IMR-90 (cell line): ENCODE results near the gene BEST1. TPM values are rescaled to one million over a fixed set of nuclear protein-coding genes. Genes with fewer than 3 reads are reported as not detected.

Experiments
- ATAC-seq: fragments of 200-7000 bp; cut with Tn5 transposase; 2 replicates; pipeline ENCODE4 v1.9.1; 2020; ENCODE audit warnings: low read depth, mild to moderate bottlenecking, moderate library complexity
- BruUV-seq: library from RNA; stranded (reverse); fragments of 400-500 nt; replicated peaks from 2 replicates; lab custom pipeline; 2021; lab: Mats Ljungman, UMichigan
- CTCF ChIA-PET: fragments of 300-600 bp; formaldehyde crosslinking; extraction: SDS; loops from one replicate; lab custom pipeline; 2021; ENCODE audit warnings: antibody characterized with exemption; lab: Yijun Ruan, JAX
- POLR2A ChIA-PET: fragments of 300-600 bp; sonication (Branson Sonifier 250); formaldehyde crosslinking; loops from one replicate; lab custom pipeline; 2022; ENCODE audit warnings: antibody characterized with exemption; ENCODE audit not compliant: unreplicated experiment; lab: Charles Lee
- DNase-seq: peaks from one replicate; pipeline ENCODE4 v3.0.0; 2013
- H2AFZ ChIP-seq: replicated peaks from 2 replicates; pipeline ENCODE3; 2013; ENCODE audit warnings: low read length, mild to moderate bottlenecking; ENCODE audit not compliant: poor library complexity
- H2AK5ac ChIP-seq: 2 replicates; pipeline ENCODE4 v1.6.1; 2013; ENCODE audit warnings: low read depth, low read length, inconsistent platforms
- H2AK9ac ChIP-seq: replicated peaks from 2 replicates; pipeline ENCODE3; 2013; ENCODE audit warnings: mild to moderate bottlenecking, low read depth, low read length, moderate library complexity; ENCODE audit not compliant: poor library complexity
- H2BK120ac ChIP-seq: 2 replicates; pipeline ENCODE4 v1.6.1; 2013; ENCODE audit warnings: low read depth, low read length, inconsistent platforms
- H2BK15ac ChIP-seq: 3 replicates; pipeline ENCODE4 v1.6.1; 2013; ENCODE audit warnings: low read depth, low read length, inconsistent platforms
- H2BK20ac ChIP-seq: 2 replicates; pipeline ENCODE4 v1.6.1; 2013; ENCODE audit warnings: low read depth, mild to moderate bottlenecking, inconsistent platforms, low read length, moderate library complexity
- H2BK5ac ChIP-seq: 2 replicates; pipeline ENCODE4 v1.6.1; 2013; ENCODE audit warnings: mild to moderate bottlenecking, low read depth, low read length, inconsistent platforms; ENCODE audit not compliant: poor library complexity, severe bottlenecking
- H3K14ac ChIP-seq: replicated peaks from 2 replicates; pipeline ENCODE4 v1.6.1; 2013; ENCODE audit warnings: low read depth, low read length, inconsistent platforms
- H3K18ac ChIP-seq: 2 replicates; pipeline ENCODE4 v1.6.1; 2013; ENCODE audit warnings: low read depth, low read length, control low read depth
- H3K23ac ChIP-seq: 2 replicates; pipeline ENCODE4 v1.6.1; 2013; ENCODE audit warnings: low read depth, low read length, inconsistent platforms
- H3K27ac ChIP-seq: 2 replicates; pipeline ENCODE4 v1.5.1; 2013; ENCODE audit warnings: mild to moderate bottlenecking, control low read depth, low read length; ENCODE audit not compliant: insufficient read depth
- H3K27me3 ChIP-seq: 2 replicates; pipeline ENCODE4 v1.6.1; 2013; ENCODE audit warnings: low read length; ENCODE audit not compliant: control insufficient read depth, insufficient read depth
- H3K36me3 ChIP-seq: 2 replicates; pipeline ENCODE4 v1.6.1; 2013; ENCODE audit warnings: low read length, mixed read lengths; ENCODE audit not compliant: control insufficient read depth, insufficient read depth
- H3K4ac ChIP-seq: 2 replicates; pipeline ENCODE4 v1.6.1; 2013; ENCODE audit warnings: low read depth, low read length, inconsistent platforms
- H3K4me1 ChIP-seq: 2 replicates; pipeline ENCODE4 v1.6.1; 2013; ENCODE audit warnings: low read length, mixed read lengths; ENCODE audit not compliant: control insufficient read depth, insufficient read depth
- H3K4me2 ChIP-seq: 2 replicates; pipeline ENCODE4 v1.6.1; 2013; ENCODE audit warnings: low read depth, mild to moderate bottlenecking, control low read depth, low read length, moderate library complexity
- H3K4me3 ChIP-seq: 2 replicates; pipeline ENCODE4 v1.5.1; 2013; ENCODE audit warnings: low read depth, mild to moderate bottlenecking, control low read depth, low read length, moderate library complexity; ENCODE audit not compliant: insufficient read depth
- H3K56ac ChIP-seq: 2 replicates; pipeline ENCODE4 v1.6.1; 2013; ENCODE audit warnings: low read length, inconsistent platforms; ENCODE audit not compliant: insufficient read depth; ENCODE audit errors: extremely low read depth
- H3K79me1 ChIP-seq, 2 experiments: 2 replicates each; pipeline ENCODE4 v1.6.1; 2013; ENCODE audit warnings: low read length in 2 of 2, inconsistent platforms in 1 of 2, low read depth in 1 of 2
- H3K9ac ChIP-seq: 2 replicates; pipeline ENCODE4 v1.6.1; 2013; ENCODE audit warnings: low read depth, low read length, control low read depth
- H3K9me1 ChIP-seq: 2 replicates; pipeline ENCODE4 v1.6.1; 2013; ENCODE audit warnings: low read length, inconsistent platforms; ENCODE audit not compliant: insufficient read depth
- H3K9me3 ChIP-seq: 2 replicates; pipeline ENCODE4 v1.6.1; 2013; ENCODE audit warnings: low read length; ENCODE audit not compliant: control insufficient read depth, insufficient read depth
- H4K20me1 ChIP-seq: 2 replicates; pipeline ENCODE4 v1.6.1; 2013; ENCODE audit warnings: low read length, inconsistent platforms; ENCODE audit not compliant: insufficient read depth
- H4K5ac ChIP-seq: 2 replicates; pipeline ENCODE4 v1.6.1; 2013; ENCODE audit warnings: mild to moderate bottlenecking, low read depth, low read length, control low read depth
- H4K8ac ChIP-seq, 2 experiments: 2 replicates each; pipeline ENCODE4 v1.6.1; 2013; ENCODE audit warnings: low read depth in 2 of 2, low read length in 2 of 2, control low read depth in 1 of 2, inconsistent platforms in 1 of 2
- H4K91ac ChIP-seq: 2 replicates; pipeline ENCODE4 v1.6.1; 2013; ENCODE audit warnings: low read depth, low read length, inconsistent platforms; ENCODE audit not compliant: insufficient read depth
- BHLHE40 ChIP-seq: fragments of 150-350 bp; IDR thresholded peaks from 2 replicates; pipeline ENCODE4 v1.6.1; 2016; ENCODE audit warnings: mild to moderate bottlenecking, low read depth, low read length
- CHD1 ChIP-seq: IDR thresholded peaks from 2 replicates; pipeline ENCODE4 v1.6.1; 2012; ENCODE audit warnings: low read depth, low read length, improper control_type of control experiment
- ELK1 ChIP-seq: fragments of 150-350 bp; IDR thresholded peaks from 2 replicates; pipeline ENCODE4 v1.6.1; 2016; ENCODE audit warnings: low read depth, mild to moderate bottlenecking, low read length, moderate library complexity, borderline replicate concordance
- FOS ChIP-seq: fragments of 150-350 bp; IDR thresholded peaks from 2 replicates; pipeline ENCODE4 v1.6.1; 2016; ENCODE audit warnings: low read depth, low read length
- MAFK ChIP-seq: IDR thresholded peaks from 2 replicates; pipeline ENCODE4 v1.6.1; 2012; ENCODE audit warnings: low read depth, low read length, improper control_type of control experiment
- MAZ ChIP-seq: IDR thresholded peaks from 2 replicates; pipeline ENCODE4 v1.6.1; 2012; ENCODE audit warnings: low read depth, mild to moderate bottlenecking, low read length, improper control_type of control experiment, moderate library complexity, borderline replicate concordance
- NFE2L2 ChIP-seq: fragments of 150-350 bp; IDR thresholded peaks from 2 replicates; pipeline ENCODE4 v1.6.1; 2016; ENCODE audit warnings: low read depth, mild to moderate bottlenecking, low read length
- POLR2A ChIP-seq: IDR thresholded peaks from 2 replicates; pipeline ENCODE4 v1.6.1; 2012; ENCODE audit warnings: mild to moderate bottlenecking, low read depth, low read length
- RAD21 ChIP-seq: IDR thresholded peaks from 2 replicates; pipeline ENCODE4 v1.6.1; 2012; ENCODE audit warnings: low read length, improper control_type of control experiment
- RCOR1 ChIP-seq: IDR thresholded peaks from 2 replicates; pipeline ENCODE4 v1.6.1; 2012; ENCODE audit warnings: mild to moderate bottlenecking, low read length, improper control_type of control experiment; ENCODE audit not compliant: insufficient replicate concordance
- RFX5 ChIP-seq: IDR thresholded peaks from 2 replicates; pipeline ENCODE4 v1.8.0; 2012; ENCODE audit warnings: low read depth, mild to moderate bottlenecking, low read length, moderate library complexity
- SMC3 ChIP-seq: fragments of 150-350 bp; IDR thresholded peaks from 2 replicates; pipeline ENCODE4 v1.6.1; 2016; ENCODE audit warnings: low read depth, mild to moderate bottlenecking, antibody characterized with exemption, low read length, moderate library complexity
- USF2 ChIP-seq: fragments of 150-350 bp; IDR thresholded peaks from 2 replicates; pipeline ENCODE4 v1.6.1; 2017; ENCODE audit warnings: mild to moderate bottlenecking, antibody characterized with exemption, low read length, low read depth
- WGBS, 2 experiments: methylation state at CpG; one replicate each; pipeline versions ENCODE4 v1.1.5 to v1.1.7; 2013; ENCODE audit warnings: missing lambda C conversion rate in 2 of 2; ENCODE audit not compliant: insufficient read length in 1 of 2; ENCODE audit errors: extremely low coverage in 2 of 2; 5-methylcytosine and 5-hydroxymethylcytosine counted together
- dilution Hi-C: fragments of 300-500 bp; cut with HindIII; formaldehyde crosslinking; loops from one replicate; pipeline ENCODE4 v1.14.3; 2018; ENCODE audit warnings: low sequenced_read_pairs; ENCODE audit not compliant: unreplicated experiment
- in situ Hi-C: fragments of 300-500 bp; cut with MboI; formaldehyde crosslinking; loops from 3 replicates; pipeline ENCODE4 v1.14.3; 2019; ENCODE audit warnings: low sequenced_read_pairs, inconsistent platforms, mixed read lengths
- intact Hi-C: fragments of 100-400 bp; cut with micrococcal nuclease; formaldehyde crosslinking; loops from 2 replicates; pipeline ENCODE4 v1.10.0; 2022
- polyA plus RNA-seq, 3 experiments: library from polyadenylated mRNA; depleted of rRNA; stranded (reverse); fragments of >200 nt; gene quantifications; 2 replicates each; pipeline ENCODE4 v1.2.3, GENCODE V29; 2012; ENCODE audit warnings: low replicate concordance in 1 of 3
- total RNA-seq: library from RNA; depleted of rRNA; stranded (reverse); fragments of >200 nt; gene quantifications from 2 replicates; pipeline ENCODE4 v1.2.3, GENCODE V29; 2012

Gene BEST1
- total and polyA plus RNA-seq, 2 of the 4 experiments (the other 2 are of a cell fraction) = 0.90 to 1.4 TPM

- TF ChIP-seq MAZ = no peak
These were observed 49.2 kb downstream of the BEST1 start (continued) for GRCh38 chr11:61999141-61999975.

DNA sequence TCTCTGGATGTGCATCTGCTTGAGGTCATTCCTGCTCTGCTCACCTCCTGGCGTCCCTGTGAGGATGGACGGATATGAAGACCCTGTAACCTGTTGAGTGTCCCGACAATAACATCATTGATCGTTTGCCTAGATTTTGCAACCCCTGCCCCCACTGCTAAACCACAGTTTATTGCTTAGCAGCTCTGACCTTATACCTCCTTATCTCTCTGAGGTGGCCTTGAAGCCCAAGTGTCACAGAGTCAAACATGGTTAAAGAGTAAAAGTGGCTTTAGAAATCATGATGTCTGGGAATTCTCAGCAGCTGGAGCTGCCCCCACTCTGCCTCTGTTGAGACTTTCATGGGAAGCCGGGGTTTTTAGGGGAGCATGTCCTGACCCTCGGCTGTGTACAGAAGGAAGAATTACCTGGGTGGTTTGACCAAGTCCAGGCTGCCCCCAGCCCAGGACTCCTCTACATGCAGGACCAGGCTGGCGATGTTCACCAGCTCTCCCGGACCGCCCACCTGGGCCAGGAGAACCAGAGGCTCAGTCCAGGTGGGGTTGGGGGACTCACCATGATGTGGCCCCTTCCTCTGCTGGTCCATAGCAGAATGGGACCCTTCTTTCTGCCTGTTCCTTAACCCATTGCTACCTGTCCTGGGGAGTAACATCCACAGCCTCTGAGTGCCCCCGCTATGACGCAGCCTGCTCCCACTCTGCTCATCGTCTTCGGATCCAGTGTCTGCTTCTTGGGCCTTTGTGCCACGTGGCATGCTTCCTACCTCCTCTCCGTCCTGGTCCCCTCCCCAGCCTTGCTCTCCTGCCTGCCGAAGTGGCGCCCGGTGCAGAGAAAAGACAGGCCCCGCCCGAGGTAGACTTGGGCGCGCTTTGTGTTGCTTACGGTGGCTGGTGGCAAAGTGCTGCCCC, 50.6 kb downstream of the BEST1 start:
- no TSS peak for BruUV-seq
- POLR2A ChIA-PET = no interaction called here
- TF ChIP-seq RAD21 (no peak), FOS (no peak), SMC3 (no peak), USF2 (no peak), RCOR1 (no peak), CHD1 (no peak), MAFK (no peak), BHLHE40 (no peak), MAZ (no peak), POLR2A (no peak), NFE2L2 (no peak), ELK1 (no peak), RFX5 (no peak)

More for the DNA sequence above, 50.6 kb downstream of the BEST1 start:
- no peak overlapping the region for H4K5ac ChIP-seq
- H3K9ac ChIP-seq = no peak overlapping the region
- H2AK9ac ChIP-seq = no peak overlapping the region
- no peak overlapping the region for H3K27ac ChIP-seq
- H3K9me1 ChIP-seq = no peaks in the 10 kb centered on the region
- H2BK15ac ChIP-seq = no peak overlapping the region
- dilution Hi-C loops = no loop called here
- H3K79me1 ChIP-seq = no peaks in the 10 kb centered on the region
- no peak overlapping the region for H2AK5ac ChIP-seq
- peaks cover 10% of the 10 kb centered on the region for H3K9me3 ChIP-seq
- no peak overlapping the region for H4K91ac ChIP-seq
- peaks cover 5% of the 10 kb centered on the region; the same call in 1 of the 2 replicates for H3K4me1 ChIP-seq
- no peak overlapping the region for H2BK5ac ChIP-seq
- ATAC-seq (no peak), DNase-seq (no peak)
- H3K4ac ChIP-seq = no peak overlapping the region
- no peaks in the 10 kb centered on the region for H3K36me3 ChIP-seq
- H3K18ac ChIP-seq = no peak overlapping the region
- H3K4me3 ChIP-seq = no peak overlapping the region
- H3K4me2 ChIP-seq = no peak overlapping the region
- H2BK20ac ChIP-seq = no peak overlapping the region
- no peak overlapping the region for H4K8ac ChIP-seq
- WGBS, 2 experiments = 100% methylated on average over 2 of the region's 23 CpGs; no CpG with 5 or more reads in 1 of the 2 experiments
- intact Hi-C loops = no loop called here
- no peaks in the 10 kb centered on the region for H3K27me3 ChIP-seq
- H4K20me1 ChIP-seq = no peaks in the 10 kb centered on the region
- in situ Hi-C loops = no loop called here
- no peak overlapping the region for H3K14ac ChIP-seq
- H3K23ac ChIP-seq = no peak overlapping the region
- CTCF ChIA-PET = no interaction called here
- H3K56ac ChIP-seq = no peak overlapping the region
- H2AFZ ChIP-seq = no peak overlapping the region
- H2BK120ac ChIP-seq = no peak overlapping the region
